ENCODE results near the gene TMSB4Y. TPM values are rescaled to one million over a fixed set of nuclear protein-coding genes. Genes with fewer than 3 reads are reported as not detected.

The TMSB4Y gene
- total and polyA plus RNA-seq, 2 of the 13 experiments (the other 11 are each of a cell fraction or from before 2014, with no cell fraction given): 0.15 to 0.49 TPM

- BruUV-seq (replicated peaks): TSS peak; percentile 78
- POLR2A ChIA-PET: interaction anchor here (1.4 kb wide), 1 partner anchor 800 kb away, joined by 3 read pairs; the partner anchor contains the start of gene DDX3Y
- DNase-seq (ENCODE audit: low spot score): peak; percentile 0
- in situ Hi-C loops (cut with HindIII; ENCODE audit: extremely low pct_ligation_motif_present, low pct_unique_long_range_greater_than_20kb) (no loop called here), intact Hi-C loops (cut with micrococcal nuclease; ENCODE audit: unreplicated experiment) (no loop called here)
- CTCF ChIA-PET (ENCODE audit: low intra/inter-chr PET ratio, low total read pairs): no interaction called here
- Histone ChIP-seq H3K4me3 (replicated peaks in 1 of 3; ENCODE audit: insufficient read depth in 1 of 3, low read depth in 2 of 3, low read length in 3 of 3) (peak overlapping the region; percentile 42 to 54 (median 47); a peak in 5 of 6 replicates), H3K79me2 (ENCODE audit: insufficient read depth, low read length) (no peaks in the 10 kb centered on the region), H3K27ac (ENCODE audit: extremely low read length, insufficient read depth, low read length) (peak overlapping the region; percentile 44), H4K20me1 (ENCODE audit: insufficient read depth, low read length) (no peaks in the 10 kb centered on the region), H3K4me2 (ENCODE audit: low read depth, low read length) (peak overlapping the region; percentile 69), H3K9ac (ENCODE audit: insufficient read depth, low read depth, low read length) (peak overlapping the region; percentile 54; the same call in 1 of the 2 replicates), H3K9me3 (ENCODE audit: low read length) (no peaks in the 10 kb centered on the region), H2AFZ (ENCODE audit: low read length) (no peak overlapping the region), H3K36me3 (replicated peaks in 1 of 2; ENCODE audit: control insufficient read depth in 1 of 2, insufficient read depth in 2 of 2, low read length in 2 of 2) (no peaks in the 10 kb centered on the region), H3K27me3 (ENCODE audit: control insufficient read depth in 1 of 2, insufficient read depth in 2 of 2, low read length in 2 of 2) (no peaks in the 10 kb centered on the region), H3K4me1 (ENCODE audit: insufficient read depth, low read length) (no peaks in the 10 kb centered on the region)
- no peak for FAIRE-seq
- WGBS (ENCODE audit: low lambda C conversion rate): 44% methylated on average over 26 of the region's 30 CpGs
- peak; percentile 58 for ATAC-seq
- TF ChIP-seq BHLHE40 (IDR thresholded peaks at IDR 0.05; ENCODE audit: low read length) (no peak), ZFP41 (CRISPR knock-in tag; IDR thresholded peaks at IDR 0.05; ENCODE audit: borderline replicate concordance) (no peak), TRAFD1 (CRISPR knock-in tag; IDR thresholded peaks at IDR 0.05; ENCODE audit: borderline replicate concordance) (no peak), NCOR1 (IDR thresholded peaks at IDR 0.05; ENCODE audit: borderline replicate concordance, low read length) (no peak), TBL1XR1 (IDR thresholded peaks at IDR 0.05; ENCODE audit: borderline replicate concordance, low read length, partially characterized antibody) (no peak), ZNF230 (CRISPR knock-in tag; IDR thresholded peaks at IDR 0.05) (no peak), DNMT1 (CRISPR knock-in tag; IDR thresholded peaks at IDR 0.05) (no peak), MLLT10 (CRISPR knock-in tag; IDR thresholded peaks at IDR 0.05) (no peak), ZNF607 (CRISPR knock-in tag; IDR thresholded peaks at IDR 0.05; ENCODE audit: borderline replicate concordance) (no peak), SIN3A (IDR thresholded peaks at IDR 0.05; ENCODE audit: borderline replicate concordance, low read depth, low read length) (no peak), KDM2A (CRISPR knock-in tag; IDR thresholded peaks at IDR 0.05; ENCODE audit: borderline replicate concordance, low read depth) (no peak), GTF3A (CRISPR knock-in tag; conservative IDR thresholded peaks at IDR 0.05) (no peak), CREBL2 (CRISPR knock-in tag; IDR thresholded peaks at IDR 0.05; ENCODE audit: borderline replicate concordance) (no peak)
Measured at GRCh38 chrY:13704121-13704930, 627 bp downstream of the TMSB4Y start.
